Heart left ventricle (tissue), 13 donors: ENCODE measurements around the gene LTA4H.

Experiments used
- POLR2A ChIP-seq, 2 donors: fragments of 450-650 bp; IDR thresholded peaks; one replicate each; pipeline ENCODE4 v1.6.1; 2017; ENCODE audit warnings: antibody characterized with exemption in 2 of 2, mild to moderate bottlenecking in 2 of 2, moderate library complexity in 2 of 2
- TF ChIP-seq, protein P1 (sequence below), 12 donors: fragments of 200-600 bp; sonication (generic) in 4 of 12; IDR thresholded peaks; one replicate each; pipeline versions ENCODE4 v1.5.0 to v1.8.0; 2018 to 2022; ENCODE audit warnings: antibody characterized with exemption in 12 of 12, mild to moderate bottlenecking in 5 of 12
- donor health status: ischemic (EF 13 %, LVEDD 7.1; RV severe dilation, severe dysfunction).
- donor health status: DM: no; HTN: yes; CAD: no.
- donor health status: DM: no; HTN: no; CAD: no.
- donor health status: ischemic (EF 25% LVEDD 6.9; RV normal size, moderate dysfunction).
- donor health status: ischemic (EF 25% LVEDD 5.7; RV mildly dilated, moderate dysfunction).
- donor health status: ischemic (EF 35%, LVEDD 5.7; RV mildly dilated, moderate dysfunction).
- donor health status: nonischemic (EF 11% LVEDD 7.7; RV severe dilation, severe dysfunction).
- donor health status: DM: yes; HTN: yes; CAD: no.
- donor health status: PGD.
- donor health status: ischemic (EF 29% LVEDD 5.4; RV normal size, mild dysfunction).
- donor health status: nonischemic (EF 23%, LVEDD 6.1; RV moderate dilation, normal function).

DNA sequence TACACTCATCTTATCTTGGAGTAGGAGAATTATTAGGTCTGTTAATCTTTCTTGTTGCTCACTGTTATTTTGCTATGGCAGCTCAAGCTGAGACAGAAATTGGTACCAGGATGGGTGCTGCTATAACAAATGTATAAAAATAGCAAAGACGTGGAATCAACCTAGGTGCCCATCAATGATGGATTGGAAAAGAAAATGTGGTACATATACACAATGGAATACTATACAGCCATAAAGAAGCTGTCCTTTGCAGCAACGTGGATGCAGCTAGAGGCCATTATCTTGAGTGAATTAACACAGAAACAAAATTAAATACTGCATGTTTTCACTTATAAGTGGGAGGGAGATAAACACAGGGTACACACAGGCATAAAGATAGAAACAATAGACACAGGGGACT is 14.8 kb upstream of the LTA4H start:
- TF ChIP-seq, protein P1, sequence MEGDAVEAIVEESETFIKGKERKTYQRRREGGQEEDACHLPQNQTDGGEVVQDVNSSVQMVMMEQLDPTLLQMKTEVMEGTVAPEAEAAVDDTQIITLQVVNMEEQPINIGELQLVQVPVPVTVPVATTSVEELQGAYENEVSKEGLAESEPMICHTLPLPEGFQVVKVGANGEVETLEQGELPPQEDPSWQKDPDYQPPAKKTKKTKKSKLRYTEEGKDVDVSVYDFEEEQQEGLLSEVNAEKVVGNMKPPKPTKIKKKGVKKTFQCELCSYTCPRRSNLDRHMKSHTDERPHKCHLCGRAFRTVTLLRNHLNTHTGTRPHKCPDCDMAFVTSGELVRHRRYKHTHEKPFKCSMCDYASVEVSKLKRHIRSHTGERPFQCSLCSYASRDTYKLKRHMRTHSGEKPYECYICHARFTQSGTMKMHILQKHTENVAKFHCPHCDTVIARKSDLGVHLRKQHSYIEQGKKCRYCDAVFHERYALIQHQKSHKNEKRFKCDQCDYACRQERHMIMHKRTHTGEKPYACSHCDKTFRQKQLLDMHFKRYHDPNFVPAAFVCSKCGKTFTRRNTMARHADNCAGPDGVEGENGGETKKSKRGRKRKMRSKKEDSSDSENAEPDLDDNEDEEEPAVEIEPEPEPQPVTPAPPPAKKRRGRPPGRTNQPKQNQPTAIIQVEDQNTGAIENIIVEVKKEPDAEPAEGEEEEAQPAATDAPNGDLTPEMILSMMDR (IDR thresholded peaks at IDR 0.05), result no peak
- TF ChIP-seq POLR2A (IDR thresholded peaks at IDR 0.05), result no peak
